ENCODE results near the gene MED27. TPM values are rescaled to one million over a fixed set of nuclear protein-coding genes. Genes with fewer than 3 reads are reported as not detected.

MED27 gene
- total and polyA plus RNA-seq, 2 of the 4 experiments (the other 2 are of a cell fraction): 50.2 to 63.4 TPM

GRCh38 chr9:131879911-131880290 is 199.8 kb downstream of the MED27 start:
- H3K9me1 ChIP-seq (ENCODE audit: insufficient read depth, low read length): peaks cover 18% of the 10 kb centered on the region
- H3K36me3 ChIP-seq (ENCODE audit: control insufficient read depth, insufficient read depth, low read length): no peaks in the 10 kb centered on the region
- BruUV-seq (replicated peaks): no TSS peak
- intact Hi-C loops (cut with micrococcal nuclease): no loop called here
- H3K4me1 ChIP-seq (ENCODE audit: control insufficient read depth, insufficient read depth, low read length): peaks cover 5% of the 10 kb centered on the region
- no peak overlapping the region for H2BK120ac ChIP-seq (ENCODE audit: low read depth, low read length)
- no peak overlapping the region for H3K14ac ChIP-seq (replicated peaks; ENCODE audit: low read depth, low read length)
- no peaks in the 10 kb centered on the region for H3K9me3 ChIP-seq (ENCODE audit: control insufficient read depth, insufficient read depth, low read length)
- H3K18ac ChIP-seq (ENCODE audit: low read depth, low read length): no peak overlapping the region
- H4K91ac ChIP-seq (ENCODE audit: insufficient read depth, low read depth, low read length): no peak overlapping the region
- peaks cover 0 to 8% of the 10 kb centered on the region in 2 experiments; a peak in 1 of 4 replicates for H3K79me1 ChIP-seq (ENCODE audit: low read depth in 1 of 2, low read length in 2 of 2)
- H3K23ac ChIP-seq (ENCODE audit: low read depth, low read length): no peak overlapping the region
- no peak overlapping the region for H2AK5ac ChIP-seq (ENCODE audit: low read depth, low read length)
- dilution Hi-C loops (cut with HindIII; ENCODE audit: low sequenced_read_pairs, unreplicated experiment): no loop called here
- H3K4me3 ChIP-seq (ENCODE audit: insufficient read depth, low read depth, low read length): no peak overlapping the region
- no peaks in the 10 kb centered on the region for H3K27me3 ChIP-seq (ENCODE audit: control insufficient read depth, insufficient read depth, low read length)
- no peak overlapping the region for H3K4me2 ChIP-seq (ENCODE audit: low read depth, low read length)
- ChIA-PET POLR2A (ENCODE audit: unreplicated experiment) (no interaction called here), CTCF (interaction anchor here (0.6 kb wide), 1 partner anchor 11 kb away, joined by 3 read pairs; no protein-coding TSS in a partner anchor)
- no peak overlapping the region for H4K5ac ChIP-seq (ENCODE audit: low read depth, low read length)
- peaks cover 9% of the 10 kb centered on the region; the same call in 1 of the 2 replicates for H4K20me1 ChIP-seq (ENCODE audit: insufficient read depth, low read length)
- no peak overlapping the region for H3K4ac ChIP-seq (ENCODE audit: low read depth, low read length)
- no peak overlapping the region for H2AK9ac ChIP-seq (replicated peaks; ENCODE audit: low read depth, low read length, poor library complexity)
- H2BK15ac ChIP-seq (ENCODE audit: low read depth, low read length): no peak overlapping the region
- no peak overlapping the region for H3K9ac ChIP-seq (ENCODE audit: low read depth, low read length)
- TF ChIP-seq CTCF (conservative IDR thresholded peaks at IDR 0.05; ENCODE audit: low read depth, low read length) (no peak), CEBPB (IDR thresholded peaks at IDR 0.05; ENCODE audit: low read depth, low read length) (no peak), USF2 (IDR thresholded peaks at IDR 0.05; ENCODE audit: low read depth, low read length) (no peak), SMC3 (IDR thresholded peaks at IDR 0.05; ENCODE audit: low read depth, low read length) (no peak), BHLHE40 (IDR thresholded peaks at IDR 0.05; ENCODE audit: low read depth, low read length) (no peak), RFX5 (IDR thresholded peaks at IDR 0.05; ENCODE audit: low read depth, low read length) (no peak)
- no peak overlapping the region for H2BK20ac ChIP-seq (ENCODE audit: low read depth, low read length)
- no peak overlapping the region for H3K27ac ChIP-seq (ENCODE audit: insufficient read depth, low read length)
- WGBS, 2 experiments (ENCODE audit: extremely low coverage in 2 of 2, insufficient read length in 1 of 2): 50% methylated on average over 2 of the region's 13 CpGs; no CpG with 5 or more reads in 1 of the 2 experiments
- H4K8ac ChIP-seq (ENCODE audit: low read depth in 2 of 2, low read length in 2 of 2): no peak overlapping the region
- no peak overlapping the region for H3K56ac ChIP-seq (ENCODE audit: extremely low read depth, insufficient read depth, low read length)
- H2BK5ac ChIP-seq (ENCODE audit: low read depth, low read length, poor library complexity, severe bottlenecking): no peak overlapping the region
- in situ Hi-C loops (cut with MboI; ENCODE audit: low sequenced_read_pairs): no loop called here
- DNase-seq (no peak), ATAC-seq (ENCODE audit: low read depth) (no peak)
- no peak overlapping the region for H2AFZ ChIP-seq (replicated peaks; ENCODE audit: low read length, poor library complexity)
